Activated naive CD4-positive, alpha-beta T cell treated with anti-CD3 and anti-CD28 coated beads, Interleukin-2, amount 50 U/mL, for 72 hours (primary cell): Measurements from ENCODE around the gene DHX9. TPM values are rescaled to one million over a fixed set of nuclear protein-coding genes. Genes with fewer than 3 reads are reported as not detected.

Source experiments
- ATAC-seq, 2 donors: fragments of 150-1000 bp; cut with Tn5 transposase; 2 replicates each; pipeline ENCODE4 v1.10.0; 2021; ENCODE audit warnings: mild to moderate bottlenecking in 2 of 2, moderate library complexity in 2 of 2
- DNase-seq, 2 donors: peaks; one replicate each; pipeline ENCODE4 v3.0.0; 2021 to 2022; ENCODE audit warnings: low spot score in 2 of 2
- H3K27ac Mint-ChIP-seq, 2 donors: one replicate each; pipeline ENCODE4 v1.8.0; 2022; ENCODE audit warnings: mild to moderate bottlenecking in 2 of 2, mixed read lengths in 2 of 2
- H3K36me3 Mint-ChIP-seq, 2 donors: one replicate each; pipeline ENCODE4 v1.8.0; 2022; ENCODE audit warnings: mixed read lengths in 2 of 2
- H3K9me3 Mint-ChIP-seq, 2 donors: one replicate each; pipeline ENCODE4 v1.8.0; 2022; ENCODE audit warnings: mixed read lengths in 2 of 2
- total RNA-seq, 2 donors: library from RNA; stranded (reverse); gene quantifications; one replicate each; pipeline ENCODE4 v1.2.3, GENCODE V29; 2022

DHX9 gene
- total RNA-seq, 2 donors from 2014 or later = 162 to 212 TPM

- ATAC-seq (no peak), DNase-seq (no peak)
- H3K36me3 Mint-ChIP-seq = peaks cover 5 to 7% of the 10 kb centered on the region in 2 donors
- no peaks in the 10 kb centered on the region for H3K9me3 Mint-ChIP-seq
- H3K27ac Mint-ChIP-seq = no peak overlapping the region
Measured at GRCh38 chr1:182913401-182913800, 74.3 kb downstream of the DHX9 start.

- Mint-ChIP-seq H3K36me3 (peaks cover 0 to 5% of the 10 kb centered on the region in 2 donors), H3K27ac (no peak overlapping the region), H3K9me3 (no peaks in the 10 kb centered on the region)
- ATAC-seq (no peak), DNase-seq (no peak)
Measured at GRCh38 chr1:182917378-182917777, 78.2 kb downstream of the DHX9 start.

- ATAC-seq (no peak), DNase-seq (no peak)
- Mint-ChIP-seq H3K27ac (no peak overlapping the region), H3K36me3 (no peaks in the 10 kb centered on the region), H3K9me3 (no peaks in the 10 kb centered on the region)
Measured at GRCh38 chr1:182925661-182926060, 86.5 kb downstream of the DHX9 start.

- DNase-seq = no peak
- ATAC-seq = no peak
- H3K36me3 Mint-ChIP-seq = no peaks in the 10 kb centered on the region
- no peak overlapping the region for H3K27ac Mint-ChIP-seq
- no peaks in the 10 kb centered on the region for H3K9me3 Mint-ChIP-seq
Measured at GRCh38 chr1:182927693-182928433, 88.7 kb downstream of the DHX9 start.

- no peak overlapping the region for H3K27ac Mint-ChIP-seq
- ATAC-seq = no peak
- H3K9me3 Mint-ChIP-seq = peaks cover 0 to 5% of the 10 kb centered on the region in 2 donors
- H3K36me3 Mint-ChIP-seq = no peaks in the 10 kb centered on the region
- no peak for DNase-seq
Measured at GRCh38 chr1:182930985-182931384, 91.8 kb downstream of the DHX9 start.

- ATAC-seq = no peak
- Mint-ChIP-seq H3K36me3 (peaks cover 0 to 4% of the 10 kb centered on the region in 2 donors), H3K9me3 (peaks cover 0 to 5% of the 10 kb centered on the region in 2 donors), H3K27ac (no peak overlapping the region)
- no peak for DNase-seq
Measured at GRCh38 chr1:182935716-182936115, 96.6 kb downstream of the DHX9 start.

Other genes starting within 250 kb of the DHX9 start
- gene RGS16, start 235.0 kb upstream of the DHX9 start, total RNA-seq = 10 to 100 TPM; 36.0 to 64.5 TPM
- not detected for gene RGS8, start 154.8 kb upstream of the DHX9 start, total RNA-seq
- gene NPL, start 49.6 kb upstream of the DHX9 start, total RNA-seq = 1 to 10 TPM; 1.2 to 3.4 TPM
- gene SHCBP1L, start 113.8 kb downstream of the DHX9 start, total RNA-seq = not detected
- gene LAMC1, start 184.1 kb downstream of the DHX9 start, total RNA-seq = not detected